H1 (cell line): ENCODE data around the gene NEB. TPM values are rescaled to one million over a fixed set of nuclear protein-coding genes. Genes with fewer than 3 reads are reported as not detected.

ENCODE experiments used
- CTCF ChIA-PET: fragments of 300-600 bp; sonication (Branson Sonifier 250); formaldehyde crosslinking; loops from one replicate; lab custom pipeline; 2021; ENCODE audit not compliant: partially characterized antibody; lab: Charles Lee
- POLR2A ChIA-PET: fragments of 300-600 bp; sonication (Branson Sonifier 250); formaldehyde crosslinking; loops from one replicate; lab custom pipeline; 2021; ENCODE audit warnings: inconsistent platforms; ENCODE audit not compliant: partially characterized antibody; lab: Charles Lee
- DNase-seq, 2 experiments: peaks; one replicate each; pipeline versions ENCODE4 v3.0.0 to v3.0.0-alpha.2; 2010 to 2022; ENCODE audit warnings: low spot score in 2 of 2, low read depth in 1 of 2, mixed read lengths in 1 of 2
- FAIRE-seq: peaks from 2 replicates; lab custom pipeline; 2011; peaks lifted over from hg19 to GRCh38; lab: Jason Lieb, UNC
- H2AFZ ChIP-seq: 2 replicates; pipeline ENCODE4 v1.8.1; 2012; ENCODE audit warnings: low read length, inconsistent platforms
- H2AK5ac ChIP-seq: 2 replicates; pipeline ENCODE4 v1.6.1; 2013; ENCODE audit warnings: low read depth, low read length
- H2BK120ac ChIP-seq: replicated peaks from 2 replicates; pipeline ENCODE3; 2013; ENCODE audit warnings: low read depth, low read length, inconsistent platforms
- H2BK12ac ChIP-seq: 2 replicates; pipeline ENCODE4 v1.6.1; 2013; ENCODE audit warnings: low read depth, low read length
- H2BK15ac ChIP-seq: 2 replicates; pipeline ENCODE4 v1.6.1; 2013; ENCODE audit warnings: low read length
- H2BK20ac ChIP-seq: 2 replicates; pipeline ENCODE4 v1.6.1; 2013; ENCODE audit warnings: low read length
- H2BK5ac ChIP-seq: 2 replicates; pipeline ENCODE4 v1.6.1; 2013; ENCODE audit warnings: low read depth, low read length
- H3K14ac ChIP-seq: 2 replicates; pipeline ENCODE4 v1.6.1; 2013; ENCODE audit warnings: inconsistent platforms; ENCODE audit not compliant: insufficient read length
- H3K18ac ChIP-seq: 2 replicates; pipeline ENCODE4 v1.6.1; 2013; ENCODE audit warnings: low read length; ENCODE audit errors: extremely low read depth
- H3K23ac ChIP-seq: 2 replicates; pipeline ENCODE4 v1.6.1; 2013; ENCODE audit warnings: inconsistent platforms; ENCODE audit not compliant: insufficient read length
- H3K23me2 ChIP-seq: 2 replicates; pipeline ENCODE4 v1.6.1; 2013; ENCODE audit warnings: low read depth, low read length
- H3K27ac ChIP-seq: 2 replicates; pipeline ENCODE4 v1.6.1; 2011; ENCODE audit warnings: low read depth, low read length, inconsistent platforms
- H3K27me3 ChIP-seq, 4 experiments: replicated peaks in 1 of 4; 1 replicate in 1 of 4; 2 replicates in 3 of 4; pipeline versions ENCODE4 v1.6.1 to v1.8.1; 2011 to 2013; ENCODE audit warnings: low read length in 3 of 4, mild to moderate bottlenecking in 3 of 4, inconsistent platforms in 2 of 4, mixed read lengths in 2 of 4, moderate library complexity in 1 of 4; ENCODE audit not compliant: control insufficient read depth in 3 of 4, insufficient read depth in 3 of 4; ENCODE audit errors: extremely low read depth in 1 of 4
- H3K36me3 ChIP-seq, 4 experiments: 2 replicates each; pipeline versions ENCODE4 v1.6.1 to v1.8.1; 2011 to 2013; ENCODE audit warnings: mild to moderate bottlenecking in 4 of 4, low read length in 3 of 4, moderate library complexity in 2 of 4, control low read depth in 1 of 4, inconsistent platforms in 1 of 4; ENCODE audit not compliant: insufficient read depth in 4 of 4, control insufficient read depth in 2 of 4
- H3K4ac ChIP-seq: replicated peaks from 2 replicates; pipeline ENCODE3; 2013; ENCODE audit warnings: low read length, low read depth, mixed read lengths, inconsistent platforms; ENCODE audit not compliant: insufficient read length
- H3K4me1 ChIP-seq, 4 experiments: replicated peaks in 1 of 4; 1 replicate in 1 of 4; 2 replicates in 3 of 4; pipeline versions ENCODE4 v1.6.1 to v1.8.1; 2011 to 2013; ENCODE audit warnings: low read length in 3 of 4, inconsistent platforms in 2 of 4, mixed read lengths in 1 of 4; ENCODE audit not compliant: insufficient read depth in 4 of 4, control insufficient read depth in 3 of 4
- H3K4me2 ChIP-seq, 2 experiments: 2 replicates each; pipeline versions ENCODE4 v1.6.1 to v1.8.1; 2011 to 2013; ENCODE audit warnings: low read depth in 2 of 2, low read length in 2 of 2, control low read depth in 1 of 2, inconsistent platforms in 1 of 2, mild to moderate bottlenecking in 1 of 2; ENCODE audit not compliant: insufficient read depth in 1 of 2
- H3K4me3 ChIP-seq, 4 experiments: fragments of 200-600, 300-600 bp in 1 of 4; sonication (generic), shearing (Covaris generic), sonication (Bioruptor Twin) in 1 of 4; 2 replicates each; pipeline versions ENCODE4 v1.5.1 to v1.8.1; 2011 to 2016; ENCODE audit warnings: low read length in 4 of 4, low read depth in 3 of 4, control low read depth in 2 of 4, inconsistent platforms in 2 of 4, mild to moderate bottlenecking in 2 of 4, mixed read lengths in 1 of 4, moderate library complexity in 1 of 4; ENCODE audit not compliant: insufficient read depth in 2 of 4; ENCODE audit errors: extremely low read depth in 1 of 4
- H3K56ac ChIP-seq: replicated peaks from 2 replicates; pipeline ENCODE3; 2013; ENCODE audit warnings: low read depth, mild to moderate bottlenecking, mixed read lengths, low read length, inconsistent platforms; ENCODE audit not compliant: insufficient read length
- H3K79me1 ChIP-seq: 2 replicates; pipeline ENCODE4 v1.6.1; 2013; ENCODE audit warnings: low read depth, low read length, control low read depth
- H3K79me2 ChIP-seq, 2 experiments: 2 replicates each; pipeline versions ENCODE4 v1.6.1 to v1.8.1; 2012 to 2013; ENCODE audit warnings: low read length in 2 of 2, mild to moderate bottlenecking in 2 of 2, inconsistent platforms in 1 of 2; ENCODE audit not compliant: insufficient read depth in 2 of 2, control insufficient read depth in 1 of 2
- H3K9ac ChIP-seq, 4 experiments: replicated peaks in 1 of 4; 1 replicate in 1 of 4; 2 replicates in 3 of 4; pipeline versions ENCODE4 v1.6.1 to v1.8.1; 2011 to 2013; ENCODE audit warnings: low read depth in 3 of 4, low read length in 3 of 4, control low read depth in 2 of 4, mild to moderate bottlenecking in 2 of 4, moderate library complexity in 2 of 4, inconsistent platforms in 1 of 4; ENCODE audit errors: extremely low read depth in 1 of 4
- H3K9me3 ChIP-seq, 2 experiments: 2 replicates each; pipeline versions ENCODE4 v1.6.1 to v1.8.1; 2012 to 2013; ENCODE audit warnings: mild to moderate bottlenecking in 2 of 2, moderate library complexity in 2 of 2, control low read depth in 1 of 2, inconsistent platforms in 1 of 2, low read depth in 1 of 2, low read length in 1 of 2, mixed read lengths in 1 of 2; ENCODE audit not compliant: insufficient read depth in 2 of 2
- H4K20me1 ChIP-seq, 2 experiments: replicated peaks in 1 of 2; 2 replicates each; pipeline versions ENCODE3 to v1.8.1; 2011 to 2013; ENCODE audit warnings: inconsistent platforms in 2 of 2, low read length in 2 of 2, mild to moderate bottlenecking in 1 of 2; ENCODE audit not compliant: insufficient read depth in 2 of 2, control insufficient read depth in 1 of 2
- H4K5ac ChIP-seq: 2 replicates; pipeline ENCODE4 v1.6.1; 2013; ENCODE audit warnings: low read length, low read depth, mixed read lengths, inconsistent platforms; ENCODE audit not compliant: insufficient read length
- H4K8ac ChIP-seq: 2 replicates; pipeline ENCODE4 v1.8.0; 2013; ENCODE audit warnings: mild to moderate bottlenecking, moderate library complexity, low read length, inconsistent platforms; ENCODE audit not compliant: insufficient read depth; ENCODE audit errors: extremely low read depth
- H4K91ac ChIP-seq: replicated peaks from 2 replicates; pipeline ENCODE3; 2013; ENCODE audit warnings: low read length, mixed read lengths, inconsistent platforms; ENCODE audit not compliant: insufficient read length
- EZH2 ChIP-seq: fragments of 200-600 bp; sonication (generic); IDR thresholded peaks from 2 replicates; pipeline ENCODE4 v1.7.1; 2012; ENCODE audit warnings: low read depth, mild to moderate bottlenecking, moderate library complexity, low read length, inconsistent platforms; ENCODE audit not compliant: severe bottlenecking
- WGBS, 2 experiments: shearing (Covaris generic) in 1 of 2; methylation state at CpG; one replicate each; pipeline versions ENCODE4 v1.1.6 to v1.1.7; 2013 to 2015; ENCODE audit warnings: low lambda C conversion rate in 2 of 2, mixed read lengths in 2 of 2, inconsistent platforms in 1 of 2, low coverage in 1 of 2, missing lambda C conversion rate in 1 of 2; ENCODE audit not compliant: insufficient replicate concordance in 2 of 2, insufficient coverage in 1 of 2, insufficient read length in 1 of 2; ENCODE audit errors: extremely low coverage in 1 of 2, missing lambda C conversion rate in 1 of 2; 5-methylcytosine and 5-hydroxymethylcytosine counted together
- polyA plus RNA-seq, 7 experiments: library from polyadenylated mRNA; depleted of rRNA in 3 of 7; stranded (reverse) in 5 of 7; unstranded in 2 of 7; fragments of >200 nt in 5 of 7; fragments of 200-250 nt in 2 of 7; gene quantifications; 1 replicate in 5 of 7; 2 replicates in 1 of 7; 4 replicates in 1 of 7; pipeline versions ENCODE4 v1.2.1 to v1.2.3, GENCODE V29; 2011 to 2013; ENCODE audit warnings: missing spikeins in 2 of 7, mixed read lengths in 2 of 7
- total RNA-seq: library from RNA; stranded (reverse); fragmentation: NEBNext Ultra II Directional; extraction: Animal tissue kit (Norgen Biotek cat#: 25700); gene quantifications from 2 replicates; pipeline ENCODE4 v1.2.1, GENCODE V29; 2021
- TF ChIP-seq, protein P1 (sequence below), 3 experiments: IDR thresholded peaks; 1 replicate in 2 of 3; 2 replicates in 1 of 3; pipeline versions ENCODE4 v1.5.1 to v1.6.1; 2011; ENCODE audit warnings: low read length in 3 of 3, mild to moderate bottlenecking in 3 of 3, inconsistent platforms in 2 of 3, low read depth in 1 of 3, moderate library complexity in 1 of 3; ENCODE audit not compliant: insufficient read depth in 1 of 3; ENCODE audit errors: control extremely low read depth in 1 of 3

NEB gene
- total and polyA plus RNA-seq, 2 of the 8 experiments (the other 6 are each of a cell fraction or from before 2014, with no cell fraction given) = 1.4 to 2.5 TPM

DNA sequence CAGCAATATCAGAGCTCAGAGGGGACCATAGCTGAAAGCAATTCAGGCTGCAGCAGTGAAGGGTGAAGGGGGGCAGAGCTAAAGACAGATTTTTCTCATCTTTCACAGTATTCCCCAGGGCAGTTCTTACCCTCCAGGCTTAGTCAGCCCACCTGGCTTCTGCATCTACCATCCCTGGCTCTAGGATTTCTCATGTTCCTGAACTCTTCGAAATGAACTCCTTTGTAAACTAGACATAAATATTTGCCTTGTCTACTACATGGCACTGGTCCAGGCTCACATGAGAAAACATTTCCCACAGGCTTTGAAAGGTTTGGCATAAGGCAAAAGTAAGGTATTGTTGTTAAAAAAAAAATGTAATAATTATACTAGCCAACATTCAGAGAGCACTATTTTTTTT lies 23.6 kb upstream of the NEB start:
- H3K18ac ChIP-seq = no peak overlapping the region
- no peak for TF ChIP-seq EZH2
- TF ChIP-seq, protein P1, sequence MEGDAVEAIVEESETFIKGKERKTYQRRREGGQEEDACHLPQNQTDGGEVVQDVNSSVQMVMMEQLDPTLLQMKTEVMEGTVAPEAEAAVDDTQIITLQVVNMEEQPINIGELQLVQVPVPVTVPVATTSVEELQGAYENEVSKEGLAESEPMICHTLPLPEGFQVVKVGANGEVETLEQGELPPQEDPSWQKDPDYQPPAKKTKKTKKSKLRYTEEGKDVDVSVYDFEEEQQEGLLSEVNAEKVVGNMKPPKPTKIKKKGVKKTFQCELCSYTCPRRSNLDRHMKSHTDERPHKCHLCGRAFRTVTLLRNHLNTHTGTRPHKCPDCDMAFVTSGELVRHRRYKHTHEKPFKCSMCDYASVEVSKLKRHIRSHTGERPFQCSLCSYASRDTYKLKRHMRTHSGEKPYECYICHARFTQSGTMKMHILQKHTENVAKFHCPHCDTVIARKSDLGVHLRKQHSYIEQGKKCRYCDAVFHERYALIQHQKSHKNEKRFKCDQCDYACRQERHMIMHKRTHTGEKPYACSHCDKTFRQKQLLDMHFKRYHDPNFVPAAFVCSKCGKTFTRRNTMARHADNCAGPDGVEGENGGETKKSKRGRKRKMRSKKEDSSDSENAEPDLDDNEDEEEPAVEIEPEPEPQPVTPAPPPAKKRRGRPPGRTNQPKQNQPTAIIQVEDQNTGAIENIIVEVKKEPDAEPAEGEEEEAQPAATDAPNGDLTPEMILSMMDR (IDR thresholded peaks at IDR 0.05; ENCODE audit: control extremely low read depth in 1 of 3, insufficient read depth in 1 of 3, low read depth in 1 of 3, low read length in 3 of 3) = no peak

More for the DNA sequence above, 23.6 kb upstream of the NEB start:
- Histone ChIP-seq H2AK5ac (no peak overlapping the region), H4K5ac (no peak overlapping the region), H3K79me1 (no peaks in the 10 kb centered on the region), H3K79me2 (no peaks in the 10 kb centered on the region), H4K8ac (no peak overlapping the region), H3K14ac (no peak overlapping the region), H3K56ac (no peak overlapping the region), H4K20me1 (no peaks in the 10 kb centered on the region), H2BK20ac (no peak overlapping the region), H3K9ac (no peak overlapping the region), H3K4me3 (no peak overlapping the region), H2BK15ac (no peak overlapping the region), H2BK12ac (no peak overlapping the region), H3K27me3 (no peaks in the 10 kb centered on the region), H3K23ac (no peak overlapping the region), H3K23me2 (no peaks in the 10 kb centered on the region), H2BK5ac (no peak overlapping the region), H3K27ac (no peak overlapping the region), H3K4ac (no peak overlapping the region), H2BK120ac (no peak overlapping the region), H4K91ac (no peak overlapping the region), H3K4me2 (no peak overlapping the region), H2AFZ (no peak overlapping the region), H3K4me1 (peaks cover 0 to 2% (median 0%) of the 10 kb centered on the region in 4 experiments; a peak in 1 of 7 replicates), H3K36me3 (no peaks in the 10 kb centered on the region), H3K9me3 (no peaks in the 10 kb centered on the region)
- WGBS, 2 experiments = 80% methylated on average over 1 of the region's 1 CpG; no CpG with 5 or more reads in 1 of the 2 experiments
- ChIA-PET CTCF (no interaction called here), POLR2A (no interaction called here)
- FAIRE-seq (no peak), DNase-seq (no peak)
